SH-SY5Y (cell line): Measurements from ENCODE around the gene CASK.

ENCODE experiments used
- GATA2 ChIP-seq: IDR thresholded peaks from 2 replicates; pipeline ENCODE4 v1.6.1; 2011; ENCODE audit warnings: mild to moderate bottlenecking, low read depth, low read length
- GATA3 ChIP-seq: IDR thresholded peaks from 2 replicates; pipeline ENCODE4 v1.6.1; 2011; ENCODE audit warnings: low read depth, mild to moderate bottlenecking, low read length, moderate library complexity

Gene CASK

GRCh38 chrX:41543025-41543424, 380.3 kb downstream of the CASK start:
- no peak for TF ChIP-seq GATA2
- TF ChIP-seq GATA3 = no peak

DNA sequence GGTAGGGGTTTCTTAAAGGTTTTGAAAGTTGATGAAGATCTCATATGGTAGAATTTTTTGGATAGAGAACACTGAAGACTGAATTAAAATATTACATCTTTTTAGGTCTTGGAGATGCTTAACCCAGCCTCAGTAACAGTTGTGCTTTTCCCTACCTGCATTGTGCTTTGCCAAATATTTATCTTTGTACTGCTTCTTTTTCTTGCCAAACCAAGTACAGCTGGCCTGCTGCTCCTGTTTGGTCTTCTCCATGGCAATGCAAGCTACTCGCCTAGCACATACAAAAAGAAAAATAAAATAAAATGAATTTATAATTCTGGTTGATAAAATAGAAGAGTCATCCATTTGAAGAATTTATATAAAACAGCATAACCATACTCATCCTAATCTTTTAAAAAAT, 380.8 kb downstream of the CASK start:
- TF ChIP-seq GATA2 (no peak), GATA3 (no peak)

DNA sequence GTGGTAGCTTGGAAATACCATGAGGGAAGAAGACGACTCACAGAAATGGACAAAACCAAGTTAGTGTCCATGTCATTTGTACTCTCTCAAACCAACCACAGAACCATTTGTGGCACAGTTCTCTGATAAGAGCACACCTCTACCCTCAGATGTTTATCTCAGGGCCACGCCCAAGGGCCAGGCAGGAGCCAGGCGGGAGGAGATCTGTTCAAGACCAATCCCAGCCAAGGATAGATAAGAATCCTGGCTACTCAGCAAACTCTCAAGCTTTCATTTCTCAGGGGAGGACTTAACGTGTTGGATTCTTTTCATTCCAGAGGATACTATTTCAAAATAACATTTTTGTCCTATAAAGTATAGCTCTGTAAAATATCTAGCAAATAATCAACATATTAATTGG, 381.2 kb downstream of the CASK start:
- TF ChIP-seq GATA2 (no peak), GATA3 (no peak)

DNA sequence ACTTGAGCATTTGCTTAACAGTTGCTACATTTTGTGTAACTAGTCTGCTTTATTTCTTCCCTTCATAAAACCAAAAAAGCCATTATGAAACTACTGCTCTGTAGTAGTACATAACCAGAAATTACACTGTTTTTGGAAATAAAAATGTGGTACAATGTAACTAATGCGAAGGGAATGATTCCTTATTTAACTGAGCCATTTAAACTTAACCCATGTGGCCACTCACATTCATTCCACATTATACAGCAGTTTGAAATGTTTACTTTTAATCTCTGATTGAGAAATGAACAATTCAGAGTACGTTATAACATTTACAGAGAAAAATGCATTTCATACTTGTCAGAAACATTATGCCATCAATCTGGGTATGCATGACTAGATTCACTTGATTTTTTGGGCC, 382.0 kb downstream of the CASK start:
- no peak for TF ChIP-seq GATA3
- TF ChIP-seq GATA2 = no peak

GRCh38 chrX:41538707-41539106, 384.6 kb downstream of the CASK start:
- no peak for TF ChIP-seq GATA3

- TF ChIP-seq GATA3 (no peak), GATA2 (no peak)
Measured at GRCh38 chrX:41530085-41530484, 393.3 kb downstream of the CASK start.

DNA sequence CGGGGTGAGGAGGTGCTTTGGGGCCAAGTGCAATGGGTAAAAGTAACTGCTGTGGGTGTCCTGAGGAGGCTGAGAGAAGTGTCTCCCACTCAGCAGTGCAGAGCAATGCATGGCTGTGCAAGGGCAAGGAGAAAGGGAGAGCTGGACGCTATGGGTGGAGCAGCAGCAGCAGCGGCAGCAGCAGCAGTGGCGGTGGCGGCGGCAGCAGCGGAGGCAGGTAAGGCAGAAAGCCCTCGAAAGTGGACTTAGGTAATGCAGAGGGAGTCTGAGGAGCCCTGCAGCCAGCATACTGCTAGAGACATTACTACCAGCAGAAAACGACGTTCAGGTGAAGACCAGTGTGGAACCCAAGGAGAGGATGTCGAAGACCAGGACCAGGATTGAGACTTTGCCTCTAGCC, 394.1 kb downstream of the CASK start:
- TF ChIP-seq GATA2 (no peak), GATA3 (no peak)

DNA sequence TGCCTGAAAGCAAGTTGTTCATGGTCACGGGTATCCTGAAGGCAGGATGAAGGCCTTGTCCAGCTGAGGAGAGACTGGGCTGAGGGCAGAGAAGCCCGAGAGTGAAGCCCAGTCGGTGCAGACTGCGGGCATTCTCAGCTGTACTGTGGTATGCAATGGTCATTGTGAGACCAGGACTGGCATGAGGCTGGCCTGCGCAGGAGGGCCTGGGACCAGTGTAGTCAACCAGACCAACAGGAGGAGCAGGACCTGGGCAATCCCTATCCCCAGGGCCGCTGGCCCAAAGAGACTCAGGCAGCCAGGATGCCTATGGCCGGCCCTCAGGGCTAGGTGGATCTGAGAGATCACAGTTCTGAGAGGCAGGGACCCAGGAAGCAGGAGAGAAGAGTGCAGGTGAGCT, 394.6 kb downstream of the CASK start:
- no peak for TF ChIP-seq GATA2
- TF ChIP-seq GATA3 = no peak

GRCh38 chrX:41526925-41527324, 396.4 kb downstream of the CASK start:
- TF ChIP-seq GATA3 (no peak), GATA2 (no peak)

- TF ChIP-seq GATA3 (no peak), GATA2 (no peak)
Measured at GRCh38 chrX:41526271-41526670, 397.1 kb downstream of the CASK start.

DNA sequence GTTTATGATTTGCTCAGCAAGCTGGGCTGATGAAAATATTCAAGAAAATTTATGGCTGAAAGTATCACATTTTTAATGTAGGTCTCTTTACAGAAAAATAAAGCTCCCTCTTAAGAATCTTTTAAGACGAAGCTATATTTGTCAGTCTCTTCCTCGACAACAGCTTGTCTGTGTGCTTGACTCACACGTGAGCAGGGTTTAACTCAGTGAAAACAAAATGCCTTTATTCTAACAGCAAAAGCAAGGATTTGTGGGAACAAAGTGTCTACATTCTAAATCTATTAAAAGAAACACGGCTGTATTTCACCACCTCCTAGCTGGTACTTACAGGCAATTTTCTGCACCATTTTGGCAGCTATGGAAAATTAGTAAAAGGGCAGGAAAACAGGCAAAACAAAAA, 400.7 kb downstream of the CASK start:
- TF ChIP-seq GATA2 = no peak
- TF ChIP-seq GATA3 = no peak

DNA sequence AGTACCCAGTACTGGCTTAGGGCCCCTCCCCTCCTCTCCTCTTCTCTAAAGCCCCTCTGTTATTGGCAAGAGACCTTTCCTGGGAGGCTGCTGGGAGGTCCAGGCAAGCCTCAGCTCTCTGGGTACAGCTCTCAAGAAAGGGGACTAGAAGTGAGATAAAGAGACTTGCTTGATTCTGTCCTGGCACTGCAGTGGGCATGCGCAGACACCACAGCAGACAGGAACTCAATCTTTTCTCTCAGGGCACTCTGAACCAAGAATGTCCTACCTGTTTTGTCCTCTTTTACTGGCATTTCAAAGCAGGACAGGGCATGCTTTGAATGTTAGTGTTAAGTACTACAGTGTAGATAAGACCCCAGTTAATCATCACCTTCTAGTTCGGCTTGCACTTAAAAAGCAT, 401.3 kb downstream of the CASK start:
- TF ChIP-seq GATA2 (no peak), GATA3 (no peak)

DNA sequence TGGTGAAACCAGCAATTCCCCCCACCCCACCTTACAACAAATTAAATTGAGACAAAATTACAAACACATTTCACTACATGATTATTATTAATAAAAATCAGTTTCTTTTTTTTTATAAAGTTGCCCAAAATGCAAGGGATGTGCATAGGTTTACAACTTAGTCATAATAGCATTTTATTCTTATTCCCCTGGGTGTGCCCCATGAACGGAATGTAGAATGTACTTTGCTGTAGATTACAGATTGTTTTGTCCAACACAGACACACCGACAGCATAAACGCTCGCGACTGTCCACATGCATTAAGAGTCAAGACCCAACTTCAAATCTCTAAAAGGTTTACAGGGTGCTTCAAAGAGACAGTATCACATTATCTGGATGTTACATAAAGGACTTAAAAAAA, 403.9 kb downstream of the CASK start:
- TF ChIP-seq GATA3 (no peak), GATA2 (no peak)

- TF ChIP-seq GATA3 (no peak), GATA2 (no peak)
Measured at GRCh38 chrX:41518841-41519220, 404.5 kb downstream of the CASK start.

DNA sequence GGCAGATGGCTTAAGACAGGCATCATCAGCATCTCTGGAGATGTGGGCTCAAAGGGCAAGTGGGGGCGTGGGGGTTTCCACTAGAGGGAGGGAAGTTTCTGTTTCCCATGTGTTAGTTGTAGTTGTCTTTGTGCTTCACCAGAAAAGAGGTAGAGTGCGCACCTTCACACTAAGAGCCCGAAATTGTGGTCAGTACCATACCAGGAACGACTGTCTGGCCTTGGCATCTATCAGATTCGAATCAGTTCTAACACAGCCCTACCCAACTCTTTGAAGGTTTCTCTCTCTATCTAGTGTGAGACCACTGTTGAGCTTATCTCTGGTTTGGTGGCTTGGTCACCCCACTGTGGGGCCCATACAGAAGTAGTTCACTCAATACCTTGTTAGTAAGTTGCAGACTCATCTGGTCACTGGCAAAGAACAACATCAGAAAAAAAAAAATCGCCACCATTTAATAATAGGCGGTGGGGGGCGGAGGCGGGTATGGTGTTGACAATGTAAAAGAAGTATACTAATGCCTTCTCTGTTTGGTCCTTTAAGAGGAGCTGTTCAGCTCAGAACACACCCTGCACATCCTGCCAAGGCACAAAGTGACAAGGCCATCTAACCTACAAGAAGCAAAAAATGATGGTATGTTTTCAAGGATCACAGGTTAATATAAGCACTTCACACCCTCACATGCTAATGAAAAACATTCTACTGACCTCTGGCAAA, 405.1 kb downstream of the CASK start:
- TF ChIP-seq GATA2 = no peak
- TF ChIP-seq GATA3 = no peak
